Measurements from ENCODE around the gene TLE7.

Gene TLE7

DNA sequence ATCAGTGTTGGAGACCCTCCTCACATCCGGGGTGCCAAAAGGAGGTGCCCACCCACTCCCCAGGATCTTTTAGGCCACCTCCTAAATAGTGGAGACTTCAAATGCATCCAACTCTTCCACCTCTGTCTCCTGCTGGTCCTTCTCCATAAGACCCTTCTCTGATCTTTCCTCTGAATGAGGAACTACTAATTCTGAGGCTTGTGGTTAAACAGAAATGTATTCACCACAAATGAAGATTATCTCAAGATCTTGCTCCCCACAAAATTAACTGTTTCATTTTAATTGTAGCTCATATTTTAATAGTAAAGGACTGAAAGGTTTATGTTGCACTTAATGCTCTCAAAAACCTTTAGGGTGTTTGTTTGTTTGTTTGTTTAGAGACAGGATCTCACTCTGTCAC lies 34.1 kb downstream of the TLE7 start:
- CTCF ChIA-PET = no interaction called here
- TF ChIP-seq, protein P1, sequence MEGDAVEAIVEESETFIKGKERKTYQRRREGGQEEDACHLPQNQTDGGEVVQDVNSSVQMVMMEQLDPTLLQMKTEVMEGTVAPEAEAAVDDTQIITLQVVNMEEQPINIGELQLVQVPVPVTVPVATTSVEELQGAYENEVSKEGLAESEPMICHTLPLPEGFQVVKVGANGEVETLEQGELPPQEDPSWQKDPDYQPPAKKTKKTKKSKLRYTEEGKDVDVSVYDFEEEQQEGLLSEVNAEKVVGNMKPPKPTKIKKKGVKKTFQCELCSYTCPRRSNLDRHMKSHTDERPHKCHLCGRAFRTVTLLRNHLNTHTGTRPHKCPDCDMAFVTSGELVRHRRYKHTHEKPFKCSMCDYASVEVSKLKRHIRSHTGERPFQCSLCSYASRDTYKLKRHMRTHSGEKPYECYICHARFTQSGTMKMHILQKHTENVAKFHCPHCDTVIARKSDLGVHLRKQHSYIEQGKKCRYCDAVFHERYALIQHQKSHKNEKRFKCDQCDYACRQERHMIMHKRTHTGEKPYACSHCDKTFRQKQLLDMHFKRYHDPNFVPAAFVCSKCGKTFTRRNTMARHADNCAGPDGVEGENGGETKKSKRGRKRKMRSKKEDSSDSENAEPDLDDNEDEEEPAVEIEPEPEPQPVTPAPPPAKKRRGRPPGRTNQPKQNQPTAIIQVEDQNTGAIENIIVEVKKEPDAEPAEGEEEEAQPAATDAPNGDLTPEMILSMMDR (conservative IDR thresholded peaks at IDR 0.05; ENCODE audit: low read depth) = no peak
- H3K27ac ChIP-seq = no peak overlapping the region
- no peak for DNase-seq (ENCODE audit: low spot score)
- POLR2A ChIA-PET (ENCODE audit: low non-redundant PET) = no interaction called here

DNA sequence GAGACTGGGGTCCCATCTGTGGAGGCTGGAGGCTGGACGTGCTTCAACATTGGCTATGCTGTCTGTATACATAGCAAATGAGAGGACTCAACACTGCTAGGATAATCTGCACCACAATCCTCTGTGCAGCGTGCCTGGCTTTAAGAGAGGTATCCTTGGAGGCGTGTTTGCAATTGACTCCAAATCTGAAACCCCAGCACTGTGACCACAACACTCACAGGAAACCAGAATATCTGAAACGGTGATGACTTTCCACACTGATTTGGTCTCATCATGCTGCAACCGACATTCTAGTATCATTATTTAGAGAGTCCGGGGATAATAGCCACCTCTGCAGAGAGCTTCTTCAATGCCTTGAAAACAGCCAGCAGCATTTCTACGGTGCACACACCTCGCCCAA lies 35.1 kb downstream of the TLE7 start:
- CTCF ChIA-PET = interaction anchor here (0.7 kb wide), 1 partner anchor 28 kb away, joined by 4 read pairs; no protein-coding TSS in a partner anchor
- no peak overlapping the region for H3K27ac ChIP-seq
- TF ChIP-seq, protein P1 (conservative IDR thresholded peaks at IDR 0.05; ENCODE audit: low read depth) = no peak
- POLR2A ChIA-PET (ENCODE audit: low non-redundant PET) = no interaction called here
- DNase-seq (ENCODE audit: low spot score) = no peak

DNA sequence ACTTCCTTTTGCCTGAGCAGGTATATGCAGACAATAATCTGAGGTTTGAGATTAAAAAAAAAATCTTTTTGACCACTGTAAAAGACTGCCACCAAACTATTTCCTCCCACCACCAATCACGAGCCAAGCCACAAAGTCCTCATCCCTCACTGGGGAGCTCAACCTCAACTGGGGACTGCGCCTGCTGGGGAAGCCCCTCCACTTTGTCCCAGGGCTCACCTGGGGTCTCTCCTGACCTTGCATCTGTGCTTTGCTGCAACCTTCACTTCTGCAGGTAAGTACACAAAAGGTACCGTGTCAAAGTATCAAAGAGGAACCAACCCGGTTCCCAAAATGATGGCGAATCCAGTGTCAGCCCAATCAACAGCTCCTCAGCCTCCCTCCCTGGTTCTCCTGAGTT lies 35.5 kb downstream of the TLE7 start:
- no peak for DNase-seq (ENCODE audit: low spot score)
- CTCF ChIA-PET = interaction anchor here (0.7 kb wide), 1 partner anchor 28 kb away, joined by 4 read pairs; no protein-coding TSS in a partner anchor
- POLR2A ChIA-PET (ENCODE audit: low non-redundant PET) = no interaction called here
- H3K27ac ChIP-seq = no peak overlapping the region
- TF ChIP-seq, protein P1 (conservative IDR thresholded peaks at IDR 0.05; ENCODE audit: low read depth) = no peak

DNA sequence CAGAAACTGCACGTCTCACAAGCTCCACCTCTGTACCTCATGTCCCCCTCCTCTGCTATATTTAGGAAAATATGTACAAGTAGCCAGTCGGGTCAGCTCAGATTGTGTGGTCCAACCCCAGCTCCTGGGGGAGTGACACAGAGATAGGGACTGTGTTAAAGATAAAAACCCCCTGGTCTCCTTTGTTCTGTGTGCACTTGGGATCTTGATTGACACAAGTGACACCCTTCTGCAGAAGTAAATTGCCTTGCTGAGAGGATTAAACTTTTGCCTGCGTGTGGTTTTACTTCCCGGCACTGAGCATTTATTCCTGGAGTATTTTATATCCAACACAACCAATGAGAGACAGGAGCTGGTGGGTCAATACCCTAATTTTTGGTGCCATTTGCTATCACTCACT lies 37.5 kb downstream of the TLE7 start:
- POLR2A ChIA-PET (ENCODE audit: low non-redundant PET) = no interaction called here
- TF ChIP-seq, protein P1 (conservative IDR thresholded peaks at IDR 0.05; ENCODE audit: low read depth) = no peak
- no peak for DNase-seq (ENCODE audit: low spot score)
- CTCF ChIA-PET = interaction anchor here (1.7 kb wide), 1 partner anchor 8 kb away, joined by 5 read pairs; no protein-coding TSS in a partner anchor
- no peak overlapping the region for H3K27ac ChIP-seq

DNA sequence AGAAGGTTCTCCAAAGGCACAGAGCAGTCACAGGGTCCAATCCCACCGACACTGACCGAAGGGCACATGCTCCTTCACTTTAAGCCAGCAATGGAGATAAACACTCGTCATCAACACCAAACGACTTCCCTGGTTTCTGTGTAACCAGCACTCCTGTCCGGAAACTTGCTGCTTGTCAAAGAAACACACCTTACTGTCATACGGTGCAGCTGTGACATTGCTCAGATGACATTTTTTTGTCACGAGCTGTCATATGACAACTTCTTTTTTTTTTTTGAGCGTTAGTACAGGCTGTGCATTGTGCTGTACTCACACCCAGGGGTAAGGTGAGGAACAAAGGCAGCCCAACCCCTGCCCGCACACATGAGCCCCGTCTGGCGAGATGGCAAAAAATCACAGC lies 39.2 kb downstream of the TLE7 start:
- ChIA-PET CTCF (interaction anchor here (1.7 kb wide), 1 partner anchor 10 kb away, joined by 5 read pairs; no protein-coding TSS in a partner anchor), POLR2A (ENCODE audit: low non-redundant PET) (no interaction called here)
- TF ChIP-seq, protein P1 (conservative IDR thresholded peaks at IDR 0.05; ENCODE audit: low read depth) = no peak
- H3K27ac ChIP-seq = no peak overlapping the region
- no peak for DNase-seq (ENCODE audit: low spot score)

DNA sequence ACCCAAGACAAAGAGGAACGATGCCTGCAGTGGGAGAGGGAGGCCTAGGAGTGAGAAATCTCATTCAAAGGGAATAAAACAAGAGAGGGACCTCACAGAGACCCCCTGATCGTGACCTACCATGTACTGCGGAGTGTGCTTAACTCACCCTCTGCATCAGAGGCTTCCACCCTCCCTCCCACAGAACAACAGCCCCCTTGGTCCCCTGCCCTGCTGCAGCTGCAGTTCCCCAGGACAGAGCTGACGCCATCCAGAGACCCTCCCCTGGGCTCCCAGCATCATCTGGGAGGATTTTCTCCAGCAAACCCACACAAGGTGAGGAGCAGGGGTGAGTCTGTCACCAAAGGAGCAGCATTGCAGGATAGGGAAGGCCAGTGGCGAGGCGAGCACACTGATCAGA lies 39.8 kb downstream of the TLE7 start:
- ChIA-PET POLR2A (ENCODE audit: low non-redundant PET) (no interaction called here), CTCF (no interaction called here)
- H3K27ac ChIP-seq = no peak overlapping the region
- TF ChIP-seq, protein P1 (conservative IDR thresholded peaks at IDR 0.05; ENCODE audit: low read depth) = no peak
- no peak for DNase-seq (ENCODE audit: low spot score)

Data from RWPE1 (cell line).